CD4-positive, alpha-beta T cell treated with Interleukin-4 for 1 hour (primary cell): ENCODE data around the gene MGAT4C.

ENCODE experiments used
- DNase-seq, 2 donors: peaks; one replicate each; pipeline ENCODE4 v3.0.0-alpha.2; 2020 to 2022

MGAT4C gene

GRCh38 chr12:85956081-85956480 is 300.1 kb downstream of the MGAT4C start:
- DNase-seq = no peak

GRCh38 chr12:85955127-85955526 is 301.1 kb downstream of the MGAT4C start:
- DNase-seq = no peak

GRCh38 chr12:85951823-85952222 is 304.4 kb downstream of the MGAT4C start:
- DNase-seq = no peak

- no peak for DNase-seq
Observed at GRCh38 chr12:85949253-85949652, 306.9 kb downstream of the MGAT4C start.

DNA sequence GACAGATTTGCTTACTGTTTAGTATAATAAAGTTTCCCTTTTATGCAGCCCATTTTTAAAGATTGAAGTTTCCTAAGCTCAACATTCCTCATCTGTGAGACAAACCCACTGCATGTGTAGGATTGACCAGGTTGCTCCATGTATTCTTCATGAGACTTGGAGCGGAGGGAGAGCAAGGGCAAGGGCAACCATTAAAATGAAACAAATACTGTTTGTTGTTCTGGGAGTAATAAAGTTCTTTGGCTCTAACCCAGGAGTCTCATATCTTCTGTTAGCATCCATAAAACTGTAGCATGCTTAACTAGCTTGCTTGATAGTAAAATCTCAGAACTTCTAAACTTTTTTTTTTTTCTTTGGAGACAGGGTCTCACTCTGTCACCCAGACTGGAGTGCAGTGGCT is 307.9 kb downstream of the MGAT4C start:
- no peak for DNase-seq

DNA sequence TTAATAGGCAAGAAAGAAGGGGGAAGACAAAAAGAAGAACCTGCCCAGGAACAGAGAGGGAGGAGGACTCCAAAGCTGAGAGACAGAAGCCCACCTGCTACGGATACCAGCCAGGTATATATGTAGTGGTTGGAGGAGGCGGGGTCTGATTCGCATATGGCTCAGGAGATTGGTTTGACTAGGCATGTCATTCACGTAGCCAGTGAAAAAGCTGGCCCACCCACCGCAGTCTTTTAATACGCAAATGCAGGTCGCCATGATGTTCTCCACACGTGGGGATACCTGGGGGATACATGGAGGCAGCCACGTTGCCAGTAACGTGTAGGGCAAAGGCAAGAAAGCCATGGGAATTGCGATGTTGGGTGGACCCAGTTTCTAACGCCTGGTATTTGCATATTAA is 308.9 kb downstream of the MGAT4C start:
- DNase-seq = no peak

- no peak for DNase-seq
Observed at GRCh38 chr12:85946375-85946774, 309.8 kb downstream of the MGAT4C start.

DNA sequence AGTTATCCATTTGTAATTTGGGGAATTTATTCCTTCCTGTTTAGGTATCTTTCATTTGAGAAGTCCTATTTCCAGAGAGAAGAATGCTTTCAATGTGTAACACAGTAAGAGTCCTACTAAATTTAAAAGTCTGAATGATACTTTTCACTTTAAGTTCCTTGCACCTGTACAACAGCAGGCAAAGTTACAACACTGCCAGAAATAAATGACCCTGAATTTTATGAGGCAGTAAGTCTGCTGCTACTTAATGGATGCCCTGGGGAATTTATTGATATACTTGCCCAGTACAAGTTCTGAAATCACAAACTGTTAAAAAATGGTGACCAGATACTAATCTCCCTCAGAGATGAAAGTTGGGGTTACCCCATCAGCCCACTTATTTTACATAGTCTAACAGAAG is 329.0 kb downstream of the MGAT4C start:
- DNase-seq = no peak

DNA sequence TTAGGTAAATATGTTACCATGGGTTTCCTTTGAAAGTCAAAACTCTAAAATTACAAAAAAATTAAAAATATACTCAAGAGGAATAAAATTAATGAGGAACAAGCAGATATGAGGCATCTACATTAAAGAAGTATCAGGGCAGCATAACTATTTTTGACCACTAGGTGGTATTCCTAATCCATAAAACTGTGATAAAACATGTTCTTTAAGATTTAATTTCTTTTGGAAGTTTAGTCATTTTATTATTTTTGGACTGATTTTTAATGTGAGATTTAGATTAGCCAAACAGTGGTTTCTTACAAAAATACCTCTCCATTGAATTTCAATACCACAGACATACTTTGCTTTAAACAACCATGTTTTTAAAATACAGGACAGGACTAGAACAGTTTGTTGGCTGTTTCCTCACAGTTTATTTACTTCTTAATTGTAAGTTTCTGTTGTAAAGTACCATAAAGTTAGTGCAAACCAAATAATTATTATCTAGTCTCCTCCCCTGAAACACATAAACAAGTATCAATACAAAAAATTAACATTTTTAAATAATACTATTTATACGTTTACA is 332.3 kb downstream of the MGAT4C start:
- no peak for DNase-seq

DNA sequence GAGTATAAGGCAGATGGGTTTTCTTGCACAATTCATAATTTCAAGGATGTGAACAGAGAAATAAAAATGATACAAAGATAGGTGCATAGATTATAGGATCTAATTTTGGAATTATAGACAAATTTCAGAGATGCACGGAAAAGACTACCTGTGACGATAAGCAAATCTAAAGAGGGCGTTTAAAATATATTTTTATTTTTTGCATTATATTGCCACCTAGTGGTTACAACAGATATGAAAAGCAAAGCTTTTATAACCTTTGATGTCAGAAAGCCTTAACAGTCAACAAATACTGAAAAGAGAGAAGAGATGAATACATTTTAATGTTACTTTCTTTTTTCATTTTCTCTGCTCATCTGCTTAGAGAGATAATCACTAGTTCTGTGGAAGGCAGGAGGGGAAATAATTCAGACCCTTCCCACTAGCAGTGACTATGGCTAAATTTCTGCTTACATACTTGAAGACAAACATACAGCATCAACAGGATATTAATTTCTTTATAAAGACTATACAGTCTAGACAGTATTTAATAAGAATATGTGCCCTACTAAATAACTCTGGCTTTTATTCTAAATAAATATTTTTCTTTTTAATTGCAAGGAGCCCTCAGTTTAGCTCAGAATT is 335.8 kb downstream of the MGAT4C start:
- DNase-seq = peak in 1 of 2 donors; percentile 5
